Lower leg skin (tissue), 3 donors: ENCODE results near the gene PTPA.

Experiments used
- POLR2A ChIP-seq, 2 donors: fragments of 450-650 bp; IDR thresholded peaks; one replicate each; pipeline ENCODE4 v1.6.1; 2016 to 2017; ENCODE audit warnings: antibody characterized with exemption in 2 of 2, mild to moderate bottlenecking in 1 of 2, moderate library complexity in 1 of 2
- TF ChIP-seq, protein P1 (sequence below), 3 donors: fragments of 450-650 bp; IDR thresholded peaks; one replicate each; pipeline ENCODE4 v1.5.1; 2016; ENCODE audit warnings: antibody characterized with exemption in 3 of 3, mild to moderate bottlenecking in 3 of 3, moderate library complexity in 2 of 3

DNA sequence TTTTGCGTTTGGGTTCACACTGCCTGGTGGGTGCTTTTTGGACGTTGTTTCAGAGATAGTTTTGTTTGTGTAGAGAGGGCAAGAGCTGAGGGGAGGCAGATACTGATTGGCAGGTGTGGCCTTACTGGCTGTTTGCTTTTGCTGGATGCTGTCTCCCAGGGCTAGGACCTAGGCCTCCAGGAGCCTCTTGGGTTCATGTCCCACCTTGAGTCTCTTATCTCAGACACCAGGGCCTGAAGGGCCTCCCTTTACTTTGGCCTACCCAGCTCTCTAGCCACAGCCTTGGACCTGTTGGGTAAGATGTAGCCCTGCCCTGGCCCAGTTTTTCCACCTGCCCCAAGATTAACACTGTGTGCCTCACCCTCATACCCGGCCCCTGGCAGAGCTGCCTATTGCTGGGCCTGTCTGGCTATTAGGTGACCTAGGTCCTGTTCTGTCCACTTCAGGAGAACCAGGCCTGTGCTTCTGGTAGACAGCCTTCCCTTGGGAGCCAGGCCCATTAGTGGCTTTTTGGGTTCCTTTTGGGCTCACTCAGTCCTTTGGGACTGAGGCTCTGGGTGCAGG is 13.4 kb downstream of the PTPA start:
- TF ChIP-seq, protein P1, sequence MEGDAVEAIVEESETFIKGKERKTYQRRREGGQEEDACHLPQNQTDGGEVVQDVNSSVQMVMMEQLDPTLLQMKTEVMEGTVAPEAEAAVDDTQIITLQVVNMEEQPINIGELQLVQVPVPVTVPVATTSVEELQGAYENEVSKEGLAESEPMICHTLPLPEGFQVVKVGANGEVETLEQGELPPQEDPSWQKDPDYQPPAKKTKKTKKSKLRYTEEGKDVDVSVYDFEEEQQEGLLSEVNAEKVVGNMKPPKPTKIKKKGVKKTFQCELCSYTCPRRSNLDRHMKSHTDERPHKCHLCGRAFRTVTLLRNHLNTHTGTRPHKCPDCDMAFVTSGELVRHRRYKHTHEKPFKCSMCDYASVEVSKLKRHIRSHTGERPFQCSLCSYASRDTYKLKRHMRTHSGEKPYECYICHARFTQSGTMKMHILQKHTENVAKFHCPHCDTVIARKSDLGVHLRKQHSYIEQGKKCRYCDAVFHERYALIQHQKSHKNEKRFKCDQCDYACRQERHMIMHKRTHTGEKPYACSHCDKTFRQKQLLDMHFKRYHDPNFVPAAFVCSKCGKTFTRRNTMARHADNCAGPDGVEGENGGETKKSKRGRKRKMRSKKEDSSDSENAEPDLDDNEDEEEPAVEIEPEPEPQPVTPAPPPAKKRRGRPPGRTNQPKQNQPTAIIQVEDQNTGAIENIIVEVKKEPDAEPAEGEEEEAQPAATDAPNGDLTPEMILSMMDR (IDR thresholded peaks at IDR 0.05) = no peak
- no peak for TF ChIP-seq POLR2A (IDR thresholded peaks at IDR 0.05)
